ENCODE measurements around the gene CAMTA1. TPM values are rescaled to one million over a fixed set of nuclear protein-coding genes. Genes with fewer than 3 reads are reported as not detected.

CAMTA1 gene
- polyA plus RNA-seq, 1 donor from 2014 or later: 162 TPM

- H2AFZ ChIP-seq (ENCODE audit: low read depth, low read length): no peak overlapping the region
- no peaks in the 10 kb centered on the region for H3F3A ChIP-seq (ENCODE audit: insufficient read depth, low read length, poor library complexity, severe bottlenecking)
- no peaks in the 10 kb centered on the region for H3K9me2 ChIP-seq (ENCODE audit: insufficient read depth, low read length)
- no peaks in the 10 kb centered on the region for H3K27me3 ChIP-seq (ENCODE audit: insufficient read depth, low read depth, low read length)
- H3K4me2 ChIP-seq (ENCODE audit: low read length): no peak overlapping the region
- no peaks in the 10 kb centered on the region for H3K9me3 ChIP-seq (ENCODE audit: low read length)
- H3K4me3 ChIP-seq (ENCODE audit: low read length): no peak overlapping the region
- no peaks in the 10 kb centered on the region for H3K79me2 ChIP-seq (replicated peaks; ENCODE audit: insufficient read depth, low read length)
- TF ChIP-seq SMC3 (conservative IDR thresholded peaks at IDR 0.05; ENCODE audit: poor library complexity): no peak
- TF ChIP-seq MXI1 (conservative IDR thresholded peaks at IDR 0.05; ENCODE audit: poor library complexity, severe bottlenecking): no peak
- TF ChIP-seq POLR2AphosphoS5 (IDR thresholded peaks at IDR 0.05): no peak
- TF ChIP-seq EZH2 (IDR thresholded peaks at IDR 0.05; ENCODE audit: borderline replicate concordance, insufficient read depth, low read length, poor library complexity, severe bottlenecking): no peak
- TF ChIP-seq EP300 (conservative IDR thresholded peaks at IDR 0.05; ENCODE audit: poor library complexity, severe bottlenecking): no peak
- TF ChIP-seq CTCF (IDR thresholded peaks at IDR 0.05; ENCODE audit: poor library complexity, severe bottlenecking): no peak
- no peak for TF ChIP-seq RAD21 (conservative IDR thresholded peaks at IDR 0.05)
- TF ChIP-seq REST (IDR thresholded peaks at IDR 0.05; ENCODE audit: borderline replicate concordance): no peak
- TF ChIP-seq TAF1 (IDR thresholded peaks at IDR 0.05; ENCODE audit: low read depth): no peak
- no peaks in the 10 kb centered on the region for H4K20me1 ChIP-seq (ENCODE audit: insufficient read depth)
- H3K9ac ChIP-seq (ENCODE audit: low read length): no peak overlapping the region
- H3K36me3 ChIP-seq (ENCODE audit: insufficient read depth, low read length): peaks cover 6% of the 10 kb centered on the region
- no peak overlapping the region for H3K27ac ChIP-seq (ENCODE audit: low read length)
Observed at GRCh38 chr1:7745783-7746182, 960.5 kb downstream of the CAMTA1 start.

GRCh38 chr1:7747605-7748004, 962.4 kb downstream of the CAMTA1 start:
- Histone ChIP-seq H3K27ac (ENCODE audit: low read length) (no peak overlapping the region), H3F3A (ENCODE audit: insufficient read depth, low read length, poor library complexity, severe bottlenecking) (no peaks in the 10 kb centered on the region), H3K36me3 (ENCODE audit: insufficient read depth, low read length) (peaks cover 14% of the 10 kb centered on the region), H3K9me2 (ENCODE audit: insufficient read depth, low read length) (no peaks in the 10 kb centered on the region), H3K27me3 (ENCODE audit: insufficient read depth, low read depth, low read length) (no peaks in the 10 kb centered on the region), H3K9ac (ENCODE audit: low read length) (no peak overlapping the region), H3K79me2 (replicated peaks; ENCODE audit: insufficient read depth, low read length) (no peaks in the 10 kb centered on the region), H3K4me2 (ENCODE audit: low read length) (no peak overlapping the region), H3K9me3 (ENCODE audit: low read length) (no peaks in the 10 kb centered on the region), H2AFZ (ENCODE audit: low read depth, low read length) (no peak overlapping the region), H4K20me1 (ENCODE audit: insufficient read depth) (no peaks in the 10 kb centered on the region), H3K4me3 (ENCODE audit: low read length) (no peak overlapping the region)
- no peak for TF ChIP-seq CTCF (IDR thresholded peaks at IDR 0.05; ENCODE audit: poor library complexity, severe bottlenecking)
- TF ChIP-seq TAF1 (IDR thresholded peaks at IDR 0.05; ENCODE audit: low read depth): no peak

All from neural cell (in vitro differentiated cells).